ENCODE data around the gene HECTD2. TPM values are rescaled to one million over a fixed set of nuclear protein-coding genes. Genes with fewer than 3 reads are reported as not detected.

The HECTD2 gene
- total RNA-seq, 2 experiments from 2014 or later: 0.92 to 1.0 TPM

DNA sequence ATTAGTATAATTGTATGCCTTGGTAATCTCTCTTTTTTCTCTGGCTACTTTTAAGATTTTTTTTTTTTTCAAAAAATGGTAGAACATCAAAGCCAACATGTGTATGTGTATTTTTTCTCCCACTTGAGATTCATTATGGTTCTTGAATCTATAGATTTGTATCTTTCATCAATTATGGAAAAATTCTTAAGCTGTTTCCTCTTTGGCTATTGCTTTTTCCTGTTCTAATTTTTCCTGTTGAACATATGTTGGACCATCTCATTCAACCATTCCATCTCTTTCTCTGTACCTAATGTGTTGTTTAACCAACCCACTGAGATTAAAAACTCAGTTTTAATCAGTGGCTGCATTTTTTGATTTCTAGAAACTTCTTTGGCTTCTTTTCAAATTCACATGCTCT is 107.2 kb downstream of the HECTD2 start:
- Histone ChIP-seq H3K27me3 (ENCODE audit: control insufficient read depth in 1 of 2, insufficient read depth in 2 of 2, low read length in 2 of 2) (no peaks in the 10 kb centered on the region), H3K4me1 (ENCODE audit: insufficient read depth, low read length) (no peaks in the 10 kb centered on the region), H3K36me3 (ENCODE audit: insufficient read depth, low read length) (no peaks in the 10 kb centered on the region), H3K9me3 (ENCODE audit: control insufficient read depth in 1 of 2, insufficient read depth in 1 of 2, low read length in 2 of 2) (no peaks in the 10 kb centered on the region), H3K27ac (ENCODE audit: low read depth in 1 of 2, low read length in 2 of 2) (no peak overlapping the region), H3K4me3 (ENCODE audit: low read length) (no peak overlapping the region)
- ChIA-PET CTCF (no interaction called here), POLR2A (no interaction called here)
- intact Hi-C loops (cut with DNase I, micrococcal nuclease): no loop called here
- H3K4me1 Mint-ChIP-seq (ENCODE audit: low read depth): no peaks in the 10 kb centered on the region
- no peak overlapping the region for H3K4me3 Mint-ChIP-seq
- no peak for TF ChIP-seq CTCF (IDR thresholded peaks at IDR 0.05)
- H3K36me3 Mint-ChIP-seq (ENCODE audit: low read depth): no peaks in the 10 kb centered on the region
- no peak overlapping the region for H3K27ac Mint-ChIP-seq
- no peaks in the 10 kb centered on the region for H3K9me3 Mint-ChIP-seq
- no peak for DNase-seq
- no peak for ATAC-seq (ENCODE audit: poor library complexity)
- no peaks in the 10 kb centered on the region for H3K27me3 Mint-ChIP-seq

DNA sequence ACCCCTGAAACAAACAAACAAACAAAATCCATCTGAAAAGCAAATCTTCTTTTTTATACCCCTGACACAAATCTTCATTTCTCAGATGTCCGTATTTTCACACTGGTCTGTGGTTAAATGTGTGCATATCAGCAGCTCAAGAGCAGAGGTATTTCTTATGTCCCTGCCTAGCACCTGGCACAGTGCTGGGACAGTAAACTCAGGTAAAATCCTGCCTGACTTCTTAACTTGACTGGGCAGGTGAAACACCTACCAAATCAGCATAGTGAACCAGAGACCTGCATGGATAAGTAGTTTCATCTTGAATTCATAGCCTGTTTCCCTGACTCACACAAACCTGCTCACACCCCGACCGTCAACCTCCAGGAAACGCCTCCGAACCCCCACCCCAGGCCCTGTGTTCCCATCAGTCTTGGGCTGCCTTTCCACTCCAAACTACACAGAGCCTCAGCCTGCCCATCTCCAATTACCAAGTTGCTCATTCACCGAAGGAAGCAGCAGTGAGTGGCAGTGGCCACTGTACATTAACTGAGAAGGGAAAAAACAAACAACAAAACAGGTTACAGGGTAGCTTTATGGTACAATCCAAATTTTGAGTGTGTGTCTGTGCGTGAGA is 109.9 kb downstream of the HECTD2 start:
- no peak for DNase-seq
- POLR2A ChIA-PET: no interaction called here
- no peak overlapping the region for H3K27ac Mint-ChIP-seq

DNA sequence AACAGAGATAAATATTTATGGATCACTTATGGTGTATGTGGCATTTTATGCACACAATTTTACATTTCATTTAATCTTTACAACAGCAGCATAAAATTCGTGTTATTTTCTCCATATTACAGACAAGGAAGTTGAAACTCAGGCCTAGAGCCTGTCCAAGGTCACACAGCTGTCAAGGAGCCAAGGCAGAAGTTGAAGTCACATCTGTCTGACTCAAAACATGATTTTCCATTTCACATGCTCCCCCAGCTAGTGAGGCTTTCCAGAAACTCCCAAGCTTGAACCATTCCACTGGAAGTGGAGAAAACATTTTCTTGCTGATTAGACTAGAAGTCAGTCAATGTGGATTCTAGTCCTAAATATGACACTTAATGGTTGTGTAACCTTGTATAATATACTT is 110.5 kb downstream of the HECTD2 start:
- Histone ChIP-seq H3K36me3 (ENCODE audit: insufficient read depth, low read length) (no peaks in the 10 kb centered on the region), H3K27ac (ENCODE audit: low read depth in 1 of 2, low read length in 2 of 2) (no peak overlapping the region), H3K4me1 (ENCODE audit: insufficient read depth, low read length) (no peaks in the 10 kb centered on the region), H3K9me3 (ENCODE audit: control insufficient read depth in 1 of 2, insufficient read depth in 1 of 2, low read length in 2 of 2) (no peaks in the 10 kb centered on the region), H3K4me3 (ENCODE audit: low read length) (no peak overlapping the region), H3K27me3 (ENCODE audit: control insufficient read depth in 1 of 2, insufficient read depth in 2 of 2, low read length in 2 of 2) (no peaks in the 10 kb centered on the region)
- intact Hi-C loops (cut with DNase I, micrococcal nuclease): no loop called here
- ChIA-PET CTCF (no interaction called here), POLR2A (no interaction called here)
- TF ChIP-seq CTCF (IDR thresholded peaks at IDR 0.05): no peak
- no peak overlapping the region for H3K4me3 Mint-ChIP-seq
- H3K4me1 Mint-ChIP-seq (ENCODE audit: low read depth): no peaks in the 10 kb centered on the region
- no peak for DNase-seq
- ATAC-seq (ENCODE audit: poor library complexity): no peak
- peaks cover 5% of the 10 kb centered on the region for H3K27me3 Mint-ChIP-seq
- H3K36me3 Mint-ChIP-seq (ENCODE audit: low read depth): no peaks in the 10 kb centered on the region
- no peaks in the 10 kb centered on the region for H3K9me3 Mint-ChIP-seq
- H3K27ac Mint-ChIP-seq: no peak overlapping the region

More for the DNA sequence above, 109.9 kb downstream of the HECTD2 start:
- Mint-ChIP-seq H3K4me1 (ENCODE audit: low read depth) (no peaks in the 10 kb centered on the region), H3K4me3 (no peak overlapping the region), H3K9me3 (no peaks in the 10 kb centered on the region), H3K27me3 (peaks cover 5% of the 10 kb centered on the region), H3K36me3 (ENCODE audit: low read depth) (no peaks in the 10 kb centered on the region)
- intact Hi-C loops (cut with DNase I, micrococcal nuclease): no loop called here
- no peak overlapping the region for H3K4me3 ChIP-seq (ENCODE audit: low read length)
- H3K9me3 ChIP-seq (ENCODE audit: control insufficient read depth in 1 of 2, insufficient read depth in 1 of 2, low read length in 2 of 2): no peaks in the 10 kb centered on the region
- H3K4me1 ChIP-seq (ENCODE audit: insufficient read depth, low read length): no peaks in the 10 kb centered on the region
- no peaks in the 10 kb centered on the region for H3K36me3 ChIP-seq (ENCODE audit: insufficient read depth, low read length)
- CTCF ChIA-PET: no interaction called here
- H3K27ac ChIP-seq (ENCODE audit: low read depth in 1 of 2, low read length in 2 of 2): no peak overlapping the region
- no peak for TF ChIP-seq CTCF (IDR thresholded peaks at IDR 0.05)
- ATAC-seq (ENCODE audit: poor library complexity): no peak
- no peaks in the 10 kb centered on the region for H3K27me3 ChIP-seq (ENCODE audit: control insufficient read depth in 1 of 2, insufficient read depth in 2 of 2, low read length in 2 of 2)

Data from CD4-positive, alpha-beta T cell (primary cell).